ENCODE results near the gene ITGBL1. TPM values are rescaled to one million over a fixed set of nuclear protein-coding genes. Genes with fewer than 3 reads are reported as not detected.

Gene ITGBL1
- total and polyA plus RNA-seq, 2 of the 13 experiments (the other 11 are each of a cell fraction or from before 2014, with no cell fraction given), result 0.02 TPM; not detected in 1

DNA sequence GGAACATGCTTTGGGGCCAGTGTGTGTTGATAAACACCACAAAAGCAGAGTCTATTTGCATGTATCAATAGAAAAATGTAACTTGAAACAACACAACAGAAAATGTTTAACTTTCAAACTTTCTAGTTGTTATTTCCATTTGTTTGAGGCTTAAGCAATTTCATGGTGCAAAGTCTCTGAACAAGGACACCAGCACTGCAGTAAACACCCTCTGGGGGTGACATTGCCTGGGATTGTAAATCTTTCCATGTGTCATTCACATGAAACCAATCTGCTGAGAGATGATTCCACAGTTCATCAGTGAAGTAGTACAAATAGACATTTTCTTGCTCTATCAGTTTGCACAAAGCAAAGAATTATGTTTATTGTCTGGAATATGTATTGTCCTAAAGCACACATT, 124.5 kb downstream of the ITGBL1 start (continued):
- TF ChIP-seq, protein P1, sequence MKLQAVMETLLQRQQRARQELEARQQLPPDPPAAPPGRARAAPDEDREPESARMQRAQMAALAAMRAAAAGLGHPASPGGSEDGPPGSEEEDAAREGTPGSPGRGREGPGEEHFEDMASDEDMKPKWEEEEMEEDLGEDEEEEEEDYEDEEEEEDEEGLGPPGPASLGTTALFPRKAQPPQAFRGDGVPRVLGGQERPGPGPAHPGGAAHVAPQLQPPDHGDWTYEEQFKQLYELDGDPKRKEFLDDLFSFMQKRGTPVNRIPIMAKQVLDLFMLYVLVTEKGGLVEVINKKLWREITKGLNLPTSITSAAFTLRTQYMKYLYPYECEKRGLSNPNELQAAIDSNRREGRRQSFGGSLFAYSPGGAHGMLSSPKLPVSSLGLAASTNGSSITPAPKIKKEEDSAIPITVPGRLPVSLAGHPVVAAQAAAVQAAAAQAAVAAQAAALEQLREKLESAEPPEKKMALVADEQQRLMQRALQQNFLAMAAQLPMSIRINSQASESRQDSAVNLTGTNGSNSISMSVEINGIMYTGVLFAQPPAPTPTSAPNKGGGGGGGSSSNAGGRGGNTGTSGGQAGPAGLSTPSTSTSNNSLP (IDR thresholded peaks at IDR 0.05; ENCODE audit: low read depth, low read length), result peak; percentile 74; the same call in 1 of the 2 replicates
- TF ChIP-seq IKZF1 (IDR thresholded peaks at IDR 0.05), result no peak
- peak; percentile 81 for TF ChIP-seq FOSL2 (CRISPR knock-in tag; IDR thresholded peaks at IDR 0.05)
- TF ChIP-seq ZNF672 (CRISPR knock-in tag; IDR thresholded peaks at IDR 0.05), result no peak
- no peak for TF ChIP-seq HMG20B (CRISPR knock-in tag; conservative IDR thresholded peaks at IDR 0.05)

DNA sequence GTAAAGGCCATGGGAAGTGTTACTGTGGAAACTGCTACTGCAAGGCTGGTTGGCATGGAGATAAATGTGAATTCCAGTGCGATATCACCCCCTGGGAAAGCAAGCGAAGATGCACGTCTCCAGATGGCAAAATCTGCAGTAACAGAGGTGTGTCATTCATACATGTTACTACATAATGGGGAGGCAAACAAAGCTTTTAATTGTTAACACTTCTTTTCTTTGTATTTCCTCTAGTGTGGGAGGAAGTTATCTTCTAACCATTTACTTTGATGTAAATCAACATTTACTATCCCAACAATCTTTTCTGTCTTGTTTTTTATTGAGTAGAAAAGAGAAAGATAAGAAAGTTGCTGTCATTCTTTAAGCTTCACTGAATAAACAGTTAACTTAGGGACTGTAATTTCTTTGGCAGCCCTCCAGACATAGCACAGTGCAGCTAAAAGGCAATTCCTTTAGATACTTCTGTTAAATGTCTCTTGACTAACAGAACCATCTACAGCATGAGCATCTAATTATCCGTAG, 126.9 kb downstream of the ITGBL1 start:
- DNase-seq (ENCODE audit: low spot score) (peak; percentile 2), FAIRE-seq (no peak), ATAC-seq (no peak)
- POLR2A ChIA-PET, result no interaction called here
- no peak overlapping the region for H2AFZ ChIP-seq (ENCODE audit: low read length)
- peaks cover 42% of the 10 kb centered on the region for H3K4me1 ChIP-seq (ENCODE audit: insufficient read depth, low read length)
- in situ Hi-C loops (cut with HindIII; ENCODE audit: extremely low pct_ligation_motif_present, low pct_unique_long_range_greater_than_20kb), result no loop called here
- H3K9me3 ChIP-seq (ENCODE audit: low read length), result no peaks in the 10 kb centered on the region
- intact Hi-C loops (cut with micrococcal nuclease; ENCODE audit: unreplicated experiment), result no loop called here
- BruUV-seq (replicated peaks), result no TSS peak
- 10% methylated on average over 4 of the region's 4 CpGs for WGBS (ENCODE audit: low lambda C conversion rate)
- H3K9ac ChIP-seq (ENCODE audit: insufficient read depth, low read depth, low read length), result no peak overlapping the region
- no peaks in the 10 kb centered on the region for H3K79me2 ChIP-seq (ENCODE audit: insufficient read depth, low read length)
- H3K27ac ChIP-seq (ENCODE audit: extremely low read length, insufficient read depth, low read length), result no peak overlapping the region
- H3K4me3 ChIP-seq (replicated peaks in 1 of 3; ENCODE audit: insufficient read depth in 1 of 3, low read depth in 2 of 3, low read length in 3 of 3), result no peak overlapping the region
- no peaks in the 10 kb centered on the region for H3K36me3 ChIP-seq (replicated peaks in 1 of 2; ENCODE audit: control insufficient read depth in 1 of 2, insufficient read depth in 2 of 2, low read length in 2 of 2)
- H3K27me3 ChIP-seq (ENCODE audit: control insufficient read depth in 1 of 2, insufficient read depth in 2 of 2, low read length in 2 of 2), result no peaks in the 10 kb centered on the region
- CTCF ChIA-PET (ENCODE audit: low intra/inter-chr PET ratio, low total read pairs), result no interaction called here
- no peaks in the 10 kb centered on the region for H4K20me1 ChIP-seq (ENCODE audit: insufficient read depth, low read length)
- H3K4me2 ChIP-seq (ENCODE audit: low read depth, low read length), result no peak overlapping the region
- TF ChIP-seq JARID2 (CRISPR knock-in tag; IDR thresholded peaks at IDR 0.05; ENCODE audit: insufficient replicate concordance) (no peak), TCF7 (IDR thresholded peaks at IDR 0.05; ENCODE audit: low read depth) (peak; percentile 48), RAD51 (IDR thresholded peaks at IDR 0.05; ENCODE audit: borderline replicate concordance) (no peak), ELF4 (CRISPR knock-in tag; IDR thresholded peaks at IDR 0.05; ENCODE audit: borderline replicate concordance) (no peak), KAT2B (IDR thresholded peaks at IDR 0.05; ENCODE audit: borderline replicate concordance, low read depth, low read length) (no peak), ZNF17 (CRISPR knock-in tag; IDR thresholded peaks at IDR 0.05) (no peak), AGO2 (optimal IDR thresholded peaks at IDR 0.05; ENCODE audit: low read depth, low read length) (no peak), FOXA3 (CRISPR knock-in tag; IDR thresholded peaks at IDR 0.05) (peak; percentile 58; the same call in 1 of the 2 replicates), HMG20A (CRISPR knock-in tag; IDR thresholded peaks at IDR 0.05; ENCODE audit: borderline replicate concordance) (peak; percentile 52; the same call in 1 of the 2 replicates), GATAD2A (CRISPR knock-in tag; IDR thresholded peaks at IDR 0.05) (peak; percentile 51; the same call in 1 of the 2 replicates), ZNF282 (IDR thresholded peaks at IDR 0.05; ENCODE audit: partially characterized antibody) (no peak), ZNF850 (CRISPR knock-in tag; conservative IDR thresholded peaks at IDR 0.05) (no peak), GLI4 (CRISPR knock-in tag; IDR thresholded peaks at IDR 0.05; ENCODE audit: borderline replicate concordance) (no peak), ZNF652 (CRISPR knock-in tag; IDR thresholded peaks at IDR 0.05; ENCODE audit: borderline replicate concordance, low read depth) (peak; percentile 16; the same call in 1 of the 2 replicates), ZNF724P (CRISPR knock-in tag; IDR thresholded peaks at IDR 0.05; ENCODE audit: borderline replicate concordance) (no peak)
- TF ChIP-seq, protein P2, sequence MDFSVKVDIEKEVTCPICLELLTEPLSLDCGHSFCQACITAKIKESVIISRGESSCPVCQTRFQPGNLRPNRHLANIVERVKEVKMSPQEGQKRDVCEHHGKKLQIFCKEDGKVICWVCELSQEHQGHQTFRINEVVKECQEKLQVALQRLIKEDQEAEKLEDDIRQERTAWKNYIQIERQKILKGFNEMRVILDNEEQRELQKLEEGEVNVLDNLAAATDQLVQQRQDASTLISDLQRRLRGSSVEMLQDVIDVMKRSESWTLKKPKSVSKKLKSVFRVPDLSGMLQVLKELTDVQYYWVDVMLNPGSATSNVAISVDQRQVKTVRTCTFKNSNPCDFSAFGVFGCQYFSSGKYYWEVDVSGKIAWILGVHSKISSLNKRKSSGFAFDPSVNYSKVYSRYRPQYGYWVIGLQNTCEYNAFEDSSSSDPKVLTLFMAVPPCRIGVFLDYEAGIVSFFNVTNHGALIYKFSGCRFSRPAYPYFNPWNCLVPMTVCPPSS (IDR thresholded peaks at IDR 0.05), result no peak
- TF ChIP-seq, protein P3, sequence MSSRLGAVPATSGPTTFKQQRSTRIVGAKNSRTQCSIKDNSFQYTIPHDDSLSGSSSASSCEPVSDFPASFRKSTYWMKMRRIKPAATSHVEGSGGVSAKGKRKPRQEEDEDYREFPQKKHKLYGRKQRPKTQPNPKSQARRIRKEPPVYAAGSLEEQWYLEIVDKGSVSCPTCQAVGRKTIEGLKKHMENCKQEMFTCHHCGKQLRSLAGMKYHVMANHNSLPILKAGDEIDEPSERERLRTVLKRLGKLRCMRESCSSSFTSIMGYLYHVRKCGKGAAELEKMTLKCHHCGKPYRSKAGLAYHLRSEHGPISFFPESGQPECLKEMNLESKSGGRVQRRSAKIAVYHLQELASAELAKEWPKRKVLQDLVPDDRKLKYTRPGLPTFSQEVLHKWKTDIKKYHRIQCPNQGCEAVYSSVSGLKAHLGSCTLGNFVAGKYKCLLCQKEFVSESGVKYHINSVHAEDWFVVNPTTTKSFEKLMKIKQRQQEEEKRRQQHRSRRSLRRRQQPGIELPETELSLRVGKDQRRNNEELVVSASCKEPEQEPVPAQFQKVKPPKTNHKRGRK (CRISPR knock-in tag; IDR thresholded peaks at IDR 0.05), result no peak

All from HepG2 (cell line).